Nephron progenitor cell (in vitro differentiated cells): Measurements from ENCODE around the gene MX2.
A peak's percentile ranks its signal among the peaks of the same experiment; 100 is the strongest.
"Not testable (repeated sequence)": the region's sequence is repeated elsewhere in the genome, so short reads cannot be mapped to it uniquely, and the experiment has no call there.

Experiments used
- DNase-seq: peaks from one replicate; pipeline ENCODE4 v3.0.0; 2021
- H3K27ac Mint-ChIP-seq: 2 replicates; pipeline ENCODE4 v1.8.0; 2021; ENCODE audit warnings: mild to moderate bottlenecking, moderate library complexity, mixed read lengths
- H3K27me3 Mint-ChIP-seq: 2 replicates; pipeline ENCODE4 v1.8.0; 2021; ENCODE audit warnings: mild to moderate bottlenecking, low read depth, mixed read lengths; ENCODE audit not compliant: poor library complexity
- H3K36me3 Mint-ChIP-seq: 2 replicates; pipeline ENCODE4 v1.8.0; 2021; ENCODE audit warnings: low read depth, mixed read lengths
- H3K4me1 Mint-ChIP-seq: 2 replicates; pipeline ENCODE4 v1.8.0; 2021; ENCODE audit warnings: mixed read lengths
- H3K4me3 Mint-ChIP-seq: 2 replicates; pipeline ENCODE4 v1.8.0; 2021; ENCODE audit warnings: mild to moderate bottlenecking, moderate library complexity, mixed read lengths
- H3K9me3 Mint-ChIP-seq: 2 replicates; pipeline ENCODE4 v1.8.0; 2021; ENCODE audit warnings: mild to moderate bottlenecking, moderate library complexity, mixed read lengths
- CTCF ChIP-seq: fragments of 200-600 bp; sonication (generic); IDR thresholded peaks from 2 replicates; pipeline ENCODE4 v1.5.0; 2021; ENCODE audit warnings: antibody characterized with exemption

MX2 gene

DNA sequence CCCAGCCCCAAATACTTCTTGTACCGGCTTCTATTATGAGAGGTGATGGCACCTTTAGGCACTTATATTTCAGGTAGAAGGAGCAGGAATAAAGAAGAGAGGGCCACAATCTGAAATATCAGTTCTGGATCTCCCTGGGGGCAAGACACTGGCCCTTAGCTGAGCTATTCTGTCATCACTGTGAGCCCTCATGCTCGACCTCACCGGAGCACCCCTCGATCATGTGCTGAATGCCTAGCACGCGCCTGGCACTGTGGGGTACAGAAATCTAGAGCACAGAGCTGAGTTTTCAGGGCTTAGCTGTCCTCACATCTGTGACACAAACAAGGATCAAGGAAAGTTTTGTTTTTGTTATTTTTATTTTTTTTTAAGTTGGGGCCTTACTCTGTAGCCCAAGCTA, 56.6 kb downstream of the MX2 start:
- Mint-ChIP-seq H3K4me1 (peaks cover 13% of the 10 kb centered on the region), H3K36me3 (no peaks in the 10 kb centered on the region), H3K27ac (no peak overlapping the region), H3K4me3 (no peak overlapping the region), H3K9me3 (peaks cover 29% of the 10 kb centered on the region), H3K27me3 (peaks cover 11% of the 10 kb centered on the region)
- DNase-seq = no peak
- TF ChIP-seq CTCF = no peak

DNA sequence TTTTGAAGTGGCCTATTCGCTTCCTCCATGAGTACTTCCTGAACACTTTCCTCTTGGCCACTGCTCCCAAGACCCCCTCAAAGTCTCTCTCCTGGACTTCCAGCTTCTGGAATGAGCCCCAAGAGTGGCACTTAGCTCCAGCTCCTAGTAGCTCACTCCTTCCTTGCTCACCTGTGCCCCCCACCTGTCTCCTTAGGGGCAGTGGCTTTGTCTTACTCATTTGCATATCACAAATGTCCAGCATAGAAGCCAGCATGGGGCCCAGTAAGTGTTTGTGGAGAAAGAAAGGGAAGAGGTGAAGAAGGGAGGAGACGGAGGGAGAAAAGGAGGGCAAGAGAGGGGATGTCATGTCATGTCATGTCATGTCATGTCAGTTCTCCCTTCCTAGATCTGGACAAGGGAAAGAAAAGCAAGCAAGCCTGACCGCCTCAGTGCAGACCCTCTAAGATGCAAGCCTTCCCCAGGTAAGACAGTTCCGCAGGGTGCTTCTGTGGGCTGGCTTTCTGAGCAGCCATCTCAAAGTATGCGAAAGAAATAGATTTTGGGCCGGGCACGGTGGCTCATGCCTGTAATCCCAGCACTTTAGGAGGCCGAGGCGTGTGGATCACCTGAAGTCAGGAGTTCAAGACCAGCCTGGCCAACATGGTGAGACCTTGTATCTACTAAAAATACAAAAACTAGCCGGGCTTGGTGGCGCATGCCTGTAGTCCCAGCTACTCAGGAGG, 57.3 kb downstream of the MX2 start:
- Mint-ChIP-seq H3K36me3 (no peaks in the 10 kb centered on the region), H3K9me3 (peaks cover 25% of the 10 kb centered on the region), H3K4me3 (peak overlapping the region; percentile 85), H3K27ac (no peak overlapping the region), H3K4me1 (peaks cover 13% of the 10 kb centered on the region), H3K27me3 (peaks cover 18% of the 10 kb centered on the region)
- no peak for TF ChIP-seq CTCF
- DNase-seq = no peak

DNA sequence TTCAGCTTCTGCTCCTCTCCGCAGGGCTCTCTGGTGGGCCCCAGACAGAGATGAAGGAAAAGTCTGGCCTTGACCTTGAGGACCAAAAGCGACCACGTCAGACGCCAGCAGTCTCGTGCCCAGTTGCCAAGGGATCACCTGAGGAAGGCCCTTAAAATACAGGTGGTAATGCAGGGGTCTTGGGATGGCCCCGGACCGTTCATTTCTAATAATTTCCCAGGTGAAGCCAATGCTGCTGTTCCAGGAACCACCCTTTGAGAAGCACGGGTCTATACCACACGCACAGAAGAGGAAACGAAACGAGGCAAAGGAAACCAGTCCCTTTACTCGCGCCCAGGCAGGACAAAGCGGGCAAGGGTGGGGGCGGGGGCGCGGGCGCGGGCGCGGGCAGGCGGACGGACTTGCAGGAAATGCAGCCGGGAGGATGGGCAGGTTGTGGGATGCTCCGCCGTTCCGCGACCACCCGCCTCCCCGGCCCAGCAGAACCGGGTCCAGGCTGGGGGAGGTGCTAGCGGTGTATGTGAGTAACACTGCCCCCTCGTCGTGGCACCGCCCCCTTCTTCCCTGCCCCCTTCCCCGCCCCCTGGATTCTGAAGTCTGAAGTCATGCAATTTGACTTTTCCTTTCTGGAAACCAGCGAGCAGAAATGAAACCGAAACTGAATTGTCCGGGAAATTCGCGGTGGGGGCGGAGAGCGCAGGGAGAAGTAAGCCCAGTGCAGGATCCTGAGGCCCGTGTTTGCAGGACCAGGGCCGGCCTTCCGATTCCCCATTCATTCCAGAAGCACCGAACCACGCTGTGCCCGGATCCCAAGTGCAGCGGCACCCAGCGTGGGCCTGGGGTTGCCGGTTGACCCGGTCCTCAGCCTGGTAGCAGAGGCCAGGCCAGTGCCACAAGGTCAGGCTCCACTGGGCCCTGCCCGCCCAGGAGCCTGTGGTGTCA, 58.4 kb downstream of the MX2 start:
- DNase-seq = peak; percentile 64
- no peak for TF ChIP-seq CTCF
- H3K4me1 Mint-ChIP-seq = peaks cover 13% of the 10 kb centered on the region
- peaks cover 29% of the 10 kb centered on the region for H3K27me3 Mint-ChIP-seq
- no peak overlapping the region for H3K27ac Mint-ChIP-seq
- peak overlapping the region; percentile 85 for H3K4me3 Mint-ChIP-seq
- peaks cover 16% of the 10 kb centered on the region for H3K9me3 Mint-ChIP-seq
- no peaks in the 10 kb centered on the region for H3K36me3 Mint-ChIP-seq

GRCh38 chr21:41420998-41421397, 59.2 kb downstream of the MX2 start:
- not testable (repeated sequence) for DNase-seq

GRCh38 chr21:41422546-41423304, 60.9 kb downstream of the MX2 start:
- peaks cover 13% of the 10 kb centered on the region for H3K4me1 Mint-ChIP-seq
- H3K27ac Mint-ChIP-seq = no peak overlapping the region
- no peak overlapping the region for H3K4me3 Mint-ChIP-seq
- peaks cover 4% of the 10 kb centered on the region for H3K9me3 Mint-ChIP-seq
- no peaks in the 10 kb centered on the region for H3K36me3 Mint-ChIP-seq
- peaks cover 54% of the 10 kb centered on the region for H3K27me3 Mint-ChIP-seq
- TF ChIP-seq CTCF = no peak
- no peak for DNase-seq

More at GRCh38 chr21:41420998-41421397, 59.2 kb downstream of the MX2 start:
- peaks cover 12% of the 10 kb centered on the region for H3K9me3 Mint-ChIP-seq
- H3K36me3 Mint-ChIP-seq, H3K27ac Mint-ChIP-seq: not testable (repeated sequence)
- H3K27me3 Mint-ChIP-seq = peaks cover 37% of the 10 kb centered on the region
- peak overlapping the region; percentile 85 for H3K4me3 Mint-ChIP-seq
- peaks cover 13% of the 10 kb centered on the region for H3K4me1 Mint-ChIP-seq

DNA sequence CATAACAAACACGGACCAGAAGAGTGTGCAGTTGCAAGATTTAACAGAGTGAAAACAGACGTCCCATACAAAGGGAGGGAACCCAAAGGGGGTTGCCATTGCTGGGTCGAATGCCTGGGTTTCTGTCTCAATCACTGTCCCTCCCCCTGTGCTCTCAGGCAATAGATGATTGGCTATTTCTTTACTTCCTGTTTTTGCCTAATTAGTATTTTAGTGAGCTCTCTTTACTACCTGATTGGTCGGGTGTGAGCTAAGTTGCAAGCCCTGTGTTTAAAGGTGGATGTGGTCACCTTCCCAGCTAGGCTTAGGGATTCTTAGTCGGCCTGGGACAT, 61.4 kb downstream of the MX2 start:
- DNase-seq, H3K27ac Mint-ChIP-seq, H3K36me3 Mint-ChIP-seq, H3K4me3 Mint-ChIP-seq, H3K9me3 Mint-ChIP-seq: not testable (repeated sequence)
- Mint-ChIP-seq H3K27me3 (peaks cover 60% of the 10 kb centered on the region), H3K4me1 (peaks cover 13% of the 10 kb centered on the region)
